GM19328 (cell line): ENCODE measurements around the gene ABHD6.
"Not testable (repeated sequence)": the region's sequence is repeated elsewhere in the genome, so short reads cannot be mapped to it uniquely, and the experiment has no call there.

Experiments
- ATAC-seq: cut with Tn5 transposase; IDR thresholded peaks from one replicate; pipeline ENCODE4 v1.9.1; 2021; ENCODE audit warnings: mild to moderate bottlenecking, moderate library complexity; ENCODE audit not compliant: unreplicated experiment

ABHD6 gene

GRCh38 chr3:58241306-58242044 is 3.9 kb downstream of the ABHD6 start:
- ATAC-seq = no peak

- ATAC-seq = no peak
Observed at GRCh38 chr3:58242340-58242739, 4.7 kb downstream of the ABHD6 start.

GRCh38 chr3:58242860-58243259 is 5.3 kb downstream of the ABHD6 start:
- ATAC-seq = not testable (repeated sequence)

GRCh38 chr3:58243976-58244585 is 6.5 kb downstream of the ABHD6 start:
- no peak for ATAC-seq

GRCh38 chr3:58246148-58247047 is 8.8 kb downstream of the ABHD6 start:
- no peak for ATAC-seq

- no peak for ATAC-seq
Observed at GRCh38 chr3:58249358-58250092, 11.9 kb downstream of the ABHD6 start.

- no peak for ATAC-seq
Observed at GRCh38 chr3:58250093-58250707, 12.6 kb downstream of the ABHD6 start.

- ATAC-seq = no peak
Observed at GRCh38 chr3:58251631-58252035, 14.0 kb downstream of the ABHD6 start.

- no peak for ATAC-seq
Observed at GRCh38 chr3:58254144-58254543, 16.6 kb downstream of the ABHD6 start.

GRCh38 chr3:58256061-58256460 is 18.5 kb downstream of the ABHD6 start:
- no peak for ATAC-seq

GRCh38 chr3:58256511-58256910 is 18.9 kb downstream of the ABHD6 start:
- no peak for ATAC-seq

GRCh38 chr3:58258392-58259055 is 20.9 kb downstream of the ABHD6 start:
- ATAC-seq = no peak

GRCh38 chr3:58260261-58260731 is 22.7 kb downstream of the ABHD6 start:
- no peak for ATAC-seq

- ATAC-seq = no peak
Observed at GRCh38 chr3:58260733-58261132, 23.1 kb downstream of the ABHD6 start.

- no peak for ATAC-seq
Observed at GRCh38 chr3:58261954-58262666, 24.5 kb downstream of the ABHD6 start.

GRCh38 chr3:58266577-58266976 is 29.0 kb downstream of the ABHD6 start:
- no peak for ATAC-seq

GRCh38 chr3:58267543-58267942 is 30.0 kb downstream of the ABHD6 start:
- not testable (repeated sequence) for ATAC-seq

- no peak for ATAC-seq
Observed at GRCh38 chr3:58269356-58269755, 31.8 kb downstream of the ABHD6 start.

- ATAC-seq = no peak
Observed at GRCh38 chr3:58270485-58270884, 32.9 kb downstream of the ABHD6 start.
